Measurements from ENCODE around the gene LOXHD1. TPM values are rescaled to one million over a fixed set of nuclear protein-coding genes. Genes with fewer than 3 reads are reported as not detected.

Gene LOXHD1
- total RNA-seq, 4 donors from 2014 or later = 0.33 to 3.2 (median 0.65) TPM

DNA sequence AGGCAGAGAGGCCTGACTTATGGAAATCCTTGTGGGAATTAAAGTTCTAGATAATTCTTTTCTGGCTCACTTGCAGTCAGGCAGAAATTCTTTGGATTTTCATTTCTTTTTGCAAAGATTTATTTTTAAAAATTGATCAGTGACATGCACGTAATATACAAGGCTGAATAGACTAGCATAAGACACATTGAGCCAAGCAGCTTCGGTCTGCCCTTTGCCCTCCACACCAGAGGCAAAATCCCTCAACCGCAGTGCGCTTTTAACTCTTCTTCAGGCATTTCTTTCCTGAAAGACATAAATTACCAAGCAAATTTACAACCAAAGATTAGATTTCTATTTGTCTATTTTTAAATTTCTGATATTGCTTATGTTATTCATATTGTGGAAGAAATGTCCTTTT, 227.9 kb downstream of the LOXHD1 start:
- TF ChIP-seq, protein P1, sequence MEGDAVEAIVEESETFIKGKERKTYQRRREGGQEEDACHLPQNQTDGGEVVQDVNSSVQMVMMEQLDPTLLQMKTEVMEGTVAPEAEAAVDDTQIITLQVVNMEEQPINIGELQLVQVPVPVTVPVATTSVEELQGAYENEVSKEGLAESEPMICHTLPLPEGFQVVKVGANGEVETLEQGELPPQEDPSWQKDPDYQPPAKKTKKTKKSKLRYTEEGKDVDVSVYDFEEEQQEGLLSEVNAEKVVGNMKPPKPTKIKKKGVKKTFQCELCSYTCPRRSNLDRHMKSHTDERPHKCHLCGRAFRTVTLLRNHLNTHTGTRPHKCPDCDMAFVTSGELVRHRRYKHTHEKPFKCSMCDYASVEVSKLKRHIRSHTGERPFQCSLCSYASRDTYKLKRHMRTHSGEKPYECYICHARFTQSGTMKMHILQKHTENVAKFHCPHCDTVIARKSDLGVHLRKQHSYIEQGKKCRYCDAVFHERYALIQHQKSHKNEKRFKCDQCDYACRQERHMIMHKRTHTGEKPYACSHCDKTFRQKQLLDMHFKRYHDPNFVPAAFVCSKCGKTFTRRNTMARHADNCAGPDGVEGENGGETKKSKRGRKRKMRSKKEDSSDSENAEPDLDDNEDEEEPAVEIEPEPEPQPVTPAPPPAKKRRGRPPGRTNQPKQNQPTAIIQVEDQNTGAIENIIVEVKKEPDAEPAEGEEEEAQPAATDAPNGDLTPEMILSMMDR (IDR thresholded peaks at IDR 0.05; ENCODE audit: low read depth) = no peak

DNA sequence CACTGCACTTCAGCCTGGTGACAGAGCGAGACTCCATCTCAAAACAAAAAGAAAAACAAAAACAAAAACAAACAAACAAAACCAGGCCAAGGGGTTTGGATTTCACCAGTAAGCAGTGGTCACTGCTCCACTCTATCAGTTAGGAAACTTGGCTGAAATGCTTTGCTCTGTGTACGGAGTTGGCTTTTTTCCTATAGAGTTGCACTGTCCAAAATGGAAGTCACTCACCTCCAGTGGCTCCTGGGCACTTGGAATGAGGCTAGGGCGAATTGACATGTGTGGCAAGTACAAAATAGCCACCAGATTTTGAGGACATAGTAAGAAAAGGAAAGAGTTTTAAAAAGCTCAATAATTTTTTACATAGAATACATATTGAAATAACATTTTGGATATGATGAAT, 228.7 kb downstream of the LOXHD1 start:
- TF ChIP-seq, protein P1 (IDR thresholded peaks at IDR 0.05; ENCODE audit: low read depth) = no peak

DNA sequence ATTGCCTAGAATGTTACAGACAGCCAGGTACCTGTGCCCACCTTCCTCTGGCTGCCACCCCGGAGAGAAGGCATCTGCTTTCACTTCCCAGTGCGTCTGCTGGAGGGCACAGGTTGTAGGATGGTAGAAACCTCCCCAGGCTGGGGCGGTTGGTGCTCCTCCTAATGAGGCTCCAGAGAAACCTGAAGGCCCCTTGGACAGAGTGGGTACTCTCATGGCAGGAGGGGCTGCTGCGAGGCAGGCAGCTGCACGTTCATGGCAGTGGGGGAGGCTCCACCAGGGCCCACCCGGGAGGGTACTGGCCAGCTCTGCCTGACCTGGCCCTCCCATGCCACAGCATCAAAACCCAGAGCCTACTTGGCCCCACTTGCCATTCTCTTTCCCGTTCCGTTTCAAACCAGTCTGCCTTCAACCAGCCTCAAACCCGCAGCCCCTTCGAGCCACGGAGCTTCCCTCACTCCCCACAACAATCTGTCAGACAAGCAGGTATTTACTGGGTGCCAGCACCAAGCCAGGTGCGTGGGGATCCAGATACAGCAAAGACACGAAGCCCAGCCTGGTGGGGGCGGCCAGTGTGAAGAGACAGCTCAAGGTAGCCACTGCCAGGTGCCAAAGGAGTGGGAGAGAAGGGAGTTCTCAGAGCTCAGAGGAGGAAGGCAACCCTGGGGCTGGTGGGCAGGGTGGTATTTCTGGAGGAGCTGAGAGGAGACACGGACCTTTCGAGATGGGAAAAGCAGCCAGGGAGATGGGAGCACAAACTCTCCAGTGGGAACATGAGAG, 229.6 kb downstream of the LOXHD1 start:
- TF ChIP-seq, protein P1 (IDR thresholded peaks at IDR 0.05; ENCODE audit: low read depth) = no peak

Other genes with a start within 250 kb of the LOXHD1 start
- under 1 TPM in 1 of 4 donors, not detected in 3; under 0.01 TPM for gene ST8SIA5, start 99.8 kb upstream of the LOXHD1 start, total RNA-seq